HEK293T (cell line): Measurements from ENCODE around the gene DYNC2I2.
A peak's percentile ranks its signal among the peaks of the same experiment; 100 is the strongest.

Experiments used
- CTCF ChIA-PET: fragments of 350-600 bp; formaldehyde crosslinking; extraction: SDS; loops from one replicate; lab custom pipeline; 2021; ENCODE audit warnings: antibody characterized with exemption, inconsistent platforms; lab: Yijun Ruan, JAX
- POLR2A ChIA-PET: fragments of 350-600 bp; formaldehyde crosslinking; extraction: SDS; loops from one replicate; lab custom pipeline; 2020; ENCODE audit warnings: antibody characterized with exemption, inconsistent platforms; lab: Yijun Ruan, JAX
- DNase-seq: peaks from one replicate; pipeline ENCODE4 v3.0.0; 2012; ENCODE audit warnings: mixed read lengths; ENCODE audit errors: extremely low spot score
- ARNT ChIP-seq: fragments of 450-650 bp; IDR thresholded peaks from 2 replicates; pipeline ENCODE4 v1.6.1; 2017; ENCODE audit warnings: mild to moderate bottlenecking
- BHLHE40 ChIP-seq: fragments of 450-650 bp; IDR thresholded peaks from 2 replicates; pipeline ENCODE4 v1.6.1; 2016; ENCODE audit warnings: mild to moderate bottlenecking, moderate library complexity, borderline replicate concordance
- CTBP1 ChIP-seq: fragments of 450-650 bp; IDR thresholded peaks from 2 replicates; pipeline ENCODE4 v1.6.1; 2016; ENCODE audit warnings: borderline replicate concordance
- ELF4 ChIP-seq: fragments of 450-650 bp; IDR thresholded peaks from 2 replicates; pipeline ENCODE4 v1.6.1; 2017; ENCODE audit warnings: antibody characterized with exemption
- FOXA1 ChIP-seq: fragments of 450-650 bp; IDR thresholded peaks from 2 replicates; pipeline ENCODE4 v1.6.1; 2016; ENCODE audit warnings: mild to moderate bottlenecking
- FOXK2 ChIP-seq: fragments of 450-650 bp; IDR thresholded peaks from 2 replicates; pipeline ENCODE4 v1.6.1; 2016; ENCODE audit warnings: mild to moderate bottlenecking
- FOXM1 ChIP-seq: fragments of 450-650 bp; IDR thresholded peaks from 2 replicates; pipeline ENCODE4 v1.6.1; 2017; ENCODE audit warnings: mild to moderate bottlenecking, borderline replicate concordance
- HDGF ChIP-seq: fragments of 450-650 bp; IDR thresholded peaks from 2 replicates; pipeline ENCODE4 v1.6.1; 2017; ENCODE audit warnings: antibody characterized with exemption, borderline replicate concordance
- L3MBTL2 ChIP-seq: fragments of 450-650 bp; conservative IDR thresholded peaks from 2 replicates; pipeline ENCODE4 v1.6.1; 2016; ENCODE audit warnings: mild to moderate bottlenecking
- LEF1 ChIP-seq: fragments of 450-650 bp; IDR thresholded peaks from 2 replicates; pipeline ENCODE4 v1.6.1; 2017; ENCODE audit warnings: mild to moderate bottlenecking, borderline replicate concordance
- NFRKB ChIP-seq: fragments of 450-650 bp; IDR thresholded peaks from 2 replicates; pipeline ENCODE4 v1.6.1; 2016; ENCODE audit warnings: mild to moderate bottlenecking, moderate library complexity
- SP1 ChIP-seq: fragments of 450-650 bp; IDR thresholded peaks from 2 replicates; pipeline ENCODE4 v1.6.1; 2017
- SUZ12 ChIP-seq: fragments of 450-650 bp; IDR thresholded peaks from 2 replicates; pipeline ENCODE4 v1.6.1; 2016; ENCODE audit warnings: mild to moderate bottlenecking
- TARDBP ChIP-seq: fragments of 450-650 bp; IDR thresholded peaks from 2 replicates; pipeline ENCODE4 v1.6.1; 2016
- ZNF384 ChIP-seq: fragments of 450-650 bp; IDR thresholded peaks from 2 replicates; pipeline ENCODE4 v1.6.1; 2016
- TF ChIP-seq, protein P1 (sequence below): fragments of 450-650 bp; IDR thresholded peaks from 2 replicates; pipeline ENCODE4 v1.6.1; 2016

The DYNC2I2 gene

DNA sequence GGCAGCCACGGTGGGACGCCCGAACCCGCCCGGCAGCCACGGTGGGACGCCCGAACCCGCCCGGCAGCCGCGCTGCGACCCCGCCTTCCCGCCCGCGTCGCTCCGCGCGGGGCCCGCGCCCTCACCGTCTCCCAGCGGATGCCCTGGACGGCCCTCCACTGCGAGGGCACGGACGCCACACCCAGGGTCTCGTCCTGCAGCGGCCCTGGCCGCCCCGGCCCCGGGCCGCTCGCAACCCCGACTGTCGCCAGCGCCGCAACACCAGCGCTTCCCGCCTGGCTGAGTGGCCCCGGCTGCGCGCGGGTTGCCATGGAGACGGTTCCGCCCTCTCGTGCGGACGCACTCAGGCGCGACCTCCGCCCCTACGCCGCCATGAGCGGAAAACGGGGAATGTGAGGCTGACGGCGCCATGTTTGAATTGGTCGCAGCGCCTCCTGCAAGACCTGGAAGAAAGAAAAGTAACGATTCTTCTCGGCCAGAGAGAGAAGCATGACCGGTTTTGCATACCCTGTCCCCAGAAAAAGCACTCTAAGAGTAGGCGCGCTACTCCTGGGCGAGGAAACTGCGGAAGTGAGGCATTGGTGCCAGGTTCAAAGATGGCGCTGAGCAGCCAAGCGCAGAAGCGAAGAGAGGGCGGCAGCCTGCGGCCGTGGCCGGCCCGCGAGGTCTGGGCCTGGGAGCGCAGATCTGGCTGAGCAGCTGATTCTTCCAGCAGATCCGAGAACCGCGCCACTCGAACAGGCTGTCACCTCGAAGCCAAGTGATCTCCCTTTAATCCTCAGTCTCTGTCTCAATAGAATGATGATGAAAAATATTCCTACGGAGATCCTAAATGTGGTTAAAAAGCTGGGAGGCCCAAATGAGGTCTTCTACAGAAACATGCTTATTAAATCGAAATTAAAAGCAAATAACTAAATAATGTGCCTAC, at the start of gene DYNC2I2:
Gene DYNC2I2 (minus strand): TSS at position 432 of the 928 bp plus-strand sequence. CDS start 121 bp downstream, at position 311.
- TF ChIP-seq CTBP1 (no peak), NFRKB (peak; percentile 99), ELF4 (peak; percentile 60; the same call in 1 of the 2 replicates), L3MBTL2 (peak; percentile 79), LEF1 (no peak; the same call in 1 of the 2 replicates)
- ChIA-PET CTCF (no interaction called here), POLR2A (interaction anchor here (0.7 to 1.6 kb wide), 5 partner anchors 11 to 143 kb away, joined by 3 to 7 read pairs (median 4); partner anchors contain the start of genes PKN3 and SET)
- DNase-seq = peak; percentile 93

DNA sequence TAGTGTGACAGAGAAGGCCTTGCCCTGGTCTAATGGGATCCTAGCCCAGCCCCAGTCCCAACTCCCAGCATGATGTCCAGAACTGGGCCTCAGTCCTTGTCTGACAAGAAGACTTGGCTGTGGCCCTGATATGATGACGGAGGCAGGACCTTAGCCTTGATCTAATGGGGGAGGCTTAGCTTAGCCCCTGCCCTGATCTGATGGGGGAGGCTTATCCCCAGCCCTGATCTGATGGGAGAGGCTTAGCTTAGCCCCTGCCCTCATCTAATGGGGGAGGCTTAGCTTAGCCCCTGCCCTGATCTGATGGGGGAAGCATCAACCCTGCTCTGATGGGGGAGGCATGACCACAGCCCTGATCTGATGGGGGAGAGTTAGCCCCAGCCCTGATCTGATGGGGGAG, 49.4 kb upstream of the DYNC2I2 start:
- ChIA-PET CTCF (no interaction called here), POLR2A (interaction anchor here (1.1 to 1.3 kb wide), 2 partner anchors 18 to 112 kb away, joined by 3 read pairs; partner anchors contain the start of genes ENDOG and ZDHHC12)
- TF ChIP-seq FOXA1 (no peak), ELF4 (no peak), FOXM1 (no peak), ZNF384 (no peak), NFRKB (no peak), SP1 (no peak), HDGF (no peak), TARDBP (no peak)
- no peak for DNase-seq

DNA sequence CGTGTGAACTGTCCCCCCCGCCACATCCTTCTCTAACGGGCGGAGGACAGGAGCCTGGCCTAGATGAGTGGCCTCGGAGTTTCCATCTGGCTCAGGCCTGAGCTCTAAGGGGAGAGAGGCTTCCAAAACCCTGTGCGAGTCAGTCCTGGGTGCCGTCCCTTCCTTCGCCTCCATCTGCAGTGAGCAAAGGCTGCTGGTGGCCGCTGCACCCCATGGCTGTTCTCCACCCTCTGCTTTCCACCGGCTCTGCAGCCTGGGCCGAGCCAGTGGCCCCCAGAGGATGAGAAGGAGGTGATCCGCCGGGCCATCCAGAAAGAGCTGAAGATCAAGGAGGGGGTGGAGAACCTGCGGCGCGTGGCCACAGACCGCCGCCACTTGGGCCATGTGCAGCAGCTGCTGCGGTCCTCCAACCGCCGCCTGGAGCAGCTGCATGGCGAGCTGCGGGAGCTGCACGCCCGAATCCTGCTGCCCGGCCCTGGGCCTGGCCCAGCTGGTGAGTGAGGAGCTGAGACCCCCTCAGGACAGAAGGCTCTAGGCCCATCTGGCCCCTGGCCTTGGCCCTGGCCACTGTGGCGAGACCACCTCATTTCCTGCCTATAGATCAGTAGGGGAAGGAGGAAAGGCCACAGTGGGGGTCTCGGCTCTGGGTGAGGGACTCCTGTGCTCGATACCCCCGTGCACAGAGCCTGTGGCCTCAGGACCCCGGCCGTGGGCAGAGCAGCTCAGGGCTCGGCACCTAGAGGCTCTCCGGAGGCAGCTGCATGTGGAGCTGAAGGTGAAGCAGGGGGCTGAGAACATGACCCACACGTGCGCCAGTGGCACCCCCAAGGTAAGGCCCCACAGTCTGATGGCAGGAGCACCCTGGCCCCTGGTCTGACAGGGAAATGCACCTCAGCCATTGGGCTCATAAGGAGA, 48.7 kb upstream of the DYNC2I2 start:
- POLR2A ChIA-PET = interaction anchor here (1.1 to 1.3 kb wide), 2 partner anchors 18 to 113 kb away, joined by 3 read pairs; partner anchors contain the start of genes ENDOG and ZDHHC12
- CTCF ChIA-PET = no interaction called here
- TF ChIP-seq TARDBP (no peak), FOXK2 (no peak), CTBP1 (no peak), HDGF (no peak), SUZ12 (no peak), LEF1 (no peak), SP1 (no peak), L3MBTL2 (no peak), FOXA1 (no peak), ZNF384 (no peak), FOXM1 (no peak), ELF4 (no peak), NFRKB (no peak), ARNT (no peak), BHLHE40 (no peak)
- TF ChIP-seq, protein P1, sequence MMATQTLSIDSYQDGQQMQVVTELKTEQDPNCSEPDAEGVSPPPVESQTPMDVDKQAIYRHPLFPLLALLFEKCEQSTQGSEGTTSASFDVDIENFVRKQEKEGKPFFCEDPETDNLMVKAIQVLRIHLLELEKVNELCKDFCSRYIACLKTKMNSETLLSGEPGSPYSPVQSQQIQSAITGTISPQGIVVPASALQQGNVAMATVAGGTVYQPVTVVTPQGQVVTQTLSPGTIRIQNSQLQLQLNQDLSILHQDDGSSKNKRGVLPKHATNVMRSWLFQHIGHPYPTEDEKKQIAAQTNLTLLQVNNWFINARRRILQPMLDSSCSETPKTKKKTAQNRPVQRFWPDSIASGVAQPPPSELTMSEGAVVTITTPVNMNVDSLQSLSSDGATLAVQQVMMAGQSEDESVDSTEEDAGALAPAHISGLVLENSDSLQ = no peak
- no peak for DNase-seq

DNA sequence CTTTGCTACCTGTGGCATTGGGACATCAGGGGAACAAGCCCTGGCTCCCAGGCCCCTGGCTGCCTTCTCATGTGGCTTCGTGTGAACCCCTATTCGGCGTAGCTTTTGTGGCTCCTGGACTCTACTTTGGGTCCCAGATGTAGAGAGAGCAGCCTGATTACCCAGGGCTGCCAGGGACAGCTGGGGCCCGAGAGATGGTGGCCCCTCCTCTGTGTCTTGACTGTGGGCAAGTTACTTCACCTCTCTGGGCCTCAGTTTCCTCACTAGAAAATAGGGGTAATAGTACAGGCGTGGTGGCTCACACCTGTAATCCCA, 47.7 kb upstream of the DYNC2I2 start:
- CTCF ChIA-PET = interaction anchor here (1.5 kb wide), 1 partner anchor 19 kb away, joined by 3 read pairs; the partner anchor contains the start of gene ZDHHC12
- no peak for TF ChIP-seq LEF1
- TF ChIP-seq FOXA1 = no peak
- TF ChIP-seq FOXK2 = no peak
- TF ChIP-seq ELF4 = no peak
- no peak for TF ChIP-seq FOXM1
- no peak for DNase-seq
- POLR2A ChIA-PET = interaction anchor here (1.1 to 1.5 kb wide), 3 partner anchors 15 to 20 kb away, joined by 3 to 5 read pairs (median 3); partner anchors contain the start of genes SET and ZDHHC12

- TF ChIP-seq L3MBTL2 (no peak), FOXK2 (no peak), FOXA1 (no peak), NFRKB (no peak), BHLHE40 (no peak), TARDBP (no peak), SUZ12 (no peak), ARNT (no peak), ZNF384 (no peak), CTBP1 (no peak)
- TF ChIP-seq, protein P1 = no peak
- CTCF ChIA-PET = interaction anchor here (0.6 to 1.5 kb wide), 2 partner anchors 14 to 20 kb away, joined by 3 to 4 read pairs; partner anchors contain the start of gene ZDHHC12
- no peak for DNase-seq
- POLR2A ChIA-PET = interaction anchor here (1.1 to 1.5 kb wide), 3 partner anchors 14 to 20 kb away, joined by 3 to 5 read pairs (median 3); partner anchors contain the start of genes SET and ZDHHC12
These were observed 47.1 kb upstream of the DYNC2I2 start for GRCh38 chr9:128703616-128704355.
